Gastrocnemius medialis (tissue), 4 donors: ENCODE measurements around the gene C11orf91.

ENCODE experiments used
- CTCF ChIP-seq, 5 experiments: fragments of 450-650 bp in 3 of 5; fragments of 200-600 bp in 2 of 5; sonication (generic) in 2 of 5; IDR thresholded peaks in 4 of 5; conservative IDR thresholded peaks in 1 of 5; 1 replicate in 4 of 5; 2 replicates in 1 of 5; pipeline ENCODE4 v1.5.1; 2016 to 2019; ENCODE audit warnings: antibody characterized with exemption in 5 of 5, mild to moderate bottlenecking in 3 of 5, moderate library complexity in 3 of 5
- POLR2A ChIP-seq, 2 donors: fragments of 450-650 bp; IDR thresholded peaks; one replicate each; pipeline ENCODE4 v1.6.1; 2017; ENCODE audit warnings: antibody characterized with exemption in 2 of 2, mild to moderate bottlenecking in 2 of 2, moderate library complexity in 2 of 2

- no peak for TF ChIP-seq CTCF (IDR thresholded peaks at IDR 0.05 in 4 of 5, conservative IDR thresholded peaks at IDR 0.05 in 1 of 5)
- peak in 1 of 2 donors; percentile 22 for TF ChIP-seq POLR2A (IDR thresholded peaks at IDR 0.05)
These were observed 8.6 kb downstream of the C11orf91 start for GRCh38 chr11:33692013-33692504.
